ENCODE measurements around the gene SRA1. TPM values are rescaled to one million over a fixed set of nuclear protein-coding genes. Genes with fewer than 3 reads are reported as not detected.

SRA1 gene
- total and polyA plus RNA-seq, 2 of the 8 experiments (the other 6 are each of a cell fraction or from before 2014, with no cell fraction given) = 27.4 to 39.4 TPM

GRCh38 chr5:140591747-140592372 is 34.6 kb upstream of the SRA1 start (continued):
- TF ChIP-seq E2F6 (IDR thresholded peaks at IDR 0.05) (no peak), TEAD4 (IDR thresholded peaks at IDR 0.05; ENCODE audit: low read depth, low read length) (no peak), GTF2F1 (IDR thresholded peaks at IDR 0.05; ENCODE audit: borderline replicate concordance, low read depth, low read length) (no peak), TCF12 (IDR thresholded peaks at IDR 0.05; ENCODE audit: low read depth, low read length) (no peak), SP4 (IDR thresholded peaks at IDR 0.05; ENCODE audit: low read length) (no peak), MAFK (IDR thresholded peaks at IDR 0.05; ENCODE audit: low read depth, low read length) (no peak), TAF1 (IDR thresholded peaks at IDR 0.05; ENCODE audit: low read depth, low read length) (no peak)

Measured in H1 (cell line).